HCT116 (cell line): ENCODE data around the gene PBLD. TPM values are rescaled to one million over a fixed set of nuclear protein-coding genes. Genes with fewer than 3 reads are reported as not detected.

Source experiments
- ATAC-seq: fragments of 200-7000 bp; cut with Tn5 transposase; 2 replicates; pipeline ENCODE4 v1.9.1; 2020; ENCODE audit warnings: mild to moderate bottlenecking, moderate library complexity
- BruUV-seq: library from RNA; stranded (reverse); fragments of 400-500 nt; replicated peaks from 2 replicates; lab custom pipeline; 2021; lab: Mats Ljungman, UMichigan
- CTCF ChIA-PET: fragments of 300-600 bp; sonication (Branson Sonifier 250); formaldehyde crosslinking; loops from one replicate; lab custom pipeline; 2021; ENCODE audit warnings: antibody characterized with exemption; lab: Charles Lee
- POLR2A ChIA-PET: fragments of 300-600, 350-600 bp; sonication (Branson Sonifier 250); formaldehyde crosslinking; loops from one replicate; lab custom pipeline; 2021; ENCODE audit warnings: antibody characterized with exemption; lab: Charles Lee
- RAD21 ChIA-PET, 2 experiments: fragments of 300-600 bp; sonication (Branson Sonifier 250); formaldehyde crosslinking; loops; one replicate each; lab custom pipeline; 2023; ENCODE audit warnings: low total read pairs in 2 of 2; ENCODE audit not compliant: uncharacterized antibody in 2 of 2, unreplicated experiment in 2 of 2, low non-redundant PET in 1 of 2; lab: Charles Lee
- DNase-seq: peaks from one replicate; pipeline ENCODE4 v3.0.0-alpha.2; 2010; ENCODE audit warnings: low read depth, low spot score
- H2AFZ ChIP-seq: fragments of 200-600 bp; shearing (Covaris generic), sonication (generic); 2 replicates; pipeline ENCODE4 v1.6.1; 2017; ENCODE audit warnings: low read depth, mixed run types, mixed read lengths, antibody characterized with exemption, low read length; ENCODE audit not compliant: poor library complexity, severe bottlenecking
- H3K27ac ChIP-seq: 2 replicates; pipeline ENCODE4 v1.5.1; 2012; ENCODE audit warnings: low read depth, low read length
- H3K27me3 ChIP-seq: fragments of 200-600 bp; sonication (generic); 2 replicates; pipeline ENCODE4 v1.6.1; 2016; ENCODE audit warnings: mixed run types, low read length, mixed read lengths; ENCODE audit not compliant: insufficient read depth
- H3K36me3 ChIP-seq, 2 experiments: fragments of 200-500 bp in 1 of 2; fragments of 200-600 bp in 1 of 2; sonication (Bioruptor generic) in 1 of 2; sonication (generic) in 1 of 2; 2 replicates each; pipeline versions ENCODE4 v1.5.1 to v1.6.1; 2014 to 2016; ENCODE audit warnings: low read length in 2 of 2, inconsistent platforms in 1 of 2, mixed read lengths in 1 of 2, mixed run types in 1 of 2; ENCODE audit not compliant: insufficient read depth in 2 of 2, control insufficient read depth in 1 of 2
- H3K4me1 ChIP-seq, 2 experiments: fragments of 200-600 bp in 1 of 2; sonication (generic) in 1 of 2; 2 replicates each; pipeline versions ENCODE4 v1.5.1 to v1.6.1; 2012 to 2017; ENCODE audit warnings: low read length in 2 of 2, inconsistent platforms in 1 of 2, mild to moderate bottlenecking in 1 of 2, mixed read lengths in 1 of 2, mixed run types in 1 of 2, moderate library complexity in 1 of 2; ENCODE audit not compliant: insufficient read depth in 2 of 2, control insufficient read depth in 1 of 2
- H3K4me2 ChIP-seq: fragments of 200-600 bp; sonication (generic); 2 replicates; pipeline ENCODE4 v1.6.1; 2017; ENCODE audit warnings: mixed run types, low read length, mixed read lengths
- H3K4me3 ChIP-seq, 2 experiments: fragments of 200-600 bp in 1 of 2; sonication (generic) in 1 of 2; replicated peaks in 1 of 2; 2 replicates each; pipeline ENCODE4 v1.5.1; 2011 to 2016; ENCODE audit warnings: low read length in 2 of 2, control low read depth in 1 of 2, low read depth in 1 of 2, mild to moderate bottlenecking in 1 of 2, mixed read lengths in 1 of 2, mixed run types in 1 of 2
- H3K79me2 ChIP-seq: fragments of 200-600 bp; sonication (generic); 2 replicates; pipeline ENCODE4 v1.6.1; 2017; ENCODE audit warnings: mild to moderate bottlenecking, mixed run types, low read length, moderate library complexity, mixed read lengths; ENCODE audit not compliant: insufficient read depth
- H3K9ac ChIP-seq: fragments of 200-600 bp; sonication (generic); 2 replicates; pipeline ENCODE4 v1.6.1; 2016; ENCODE audit warnings: low read length, mixed read lengths
- H3K9me2 ChIP-seq: fragments of 200-600 bp; sonication (generic), shearing (Covaris generic); 2 replicates; pipeline ENCODE4 v1.6.1; 2017; ENCODE audit warnings: mixed run types, mild to moderate bottlenecking, moderate library complexity; ENCODE audit not compliant: insufficient read depth
- H3K9me3 ChIP-seq, 2 experiments: fragments of 200-500 bp in 1 of 2; fragments of 200-600 bp in 1 of 2; sonication (Bioruptor generic) in 1 of 2; sonication (generic) in 1 of 2; 2 replicates each; pipeline ENCODE4 v1.6.1; 2014 to 2017; ENCODE audit warnings: low read length in 2 of 2, mixed read lengths in 2 of 2, inconsistent platforms in 1 of 2, low read depth in 1 of 2, mild to moderate bottlenecking in 1 of 2, mixed run types in 1 of 2, moderate library complexity in 1 of 2; ENCODE audit not compliant: control insufficient read depth in 1 of 2, insufficient read depth in 1 of 2
- H4K20me1 ChIP-seq: fragments of 200-600 bp; sonication (generic), shearing (Covaris generic); 2 replicates; pipeline ENCODE4 v1.6.1; 2017; ENCODE audit warnings: mixed run types, mild to moderate bottlenecking, moderate library complexity; ENCODE audit not compliant: insufficient read depth
- CBX3 ChIP-seq: IDR thresholded peaks from 2 replicates; pipeline ENCODE4 v1.6.1; 2012; ENCODE audit warnings: low read depth
- ELF1 ChIP-seq: IDR thresholded peaks from 2 replicates; pipeline ENCODE4 v1.6.1; 2012; ENCODE audit warnings: low read depth, borderline replicate concordance
- EZH2phosphoT487 ChIP-seq: fragments of 200-600 bp; IDR thresholded peaks from 2 replicates; pipeline ENCODE4 v1.6.1; 2018; ENCODE audit warnings: antibody characterized with exemption, borderline replicate concordance
- FOSL1 ChIP-seq: IDR thresholded peaks from 2 replicates; pipeline ENCODE4 v1.6.1; 2012; ENCODE audit warnings: low read depth
- POLR2AphosphoS5 ChIP-seq: IDR thresholded peaks from 2 replicates; pipeline ENCODE4 v1.6.1; 2011; ENCODE audit warnings: mild to moderate bottlenecking, low read depth, low read length, moderate library complexity
- RAD21 ChIP-seq: IDR thresholded peaks from 2 replicates; pipeline ENCODE4 v1.6.1; 2012; ENCODE audit warnings: low read depth, mild to moderate bottlenecking
- SP1 ChIP-seq: IDR thresholded peaks from 2 replicates; pipeline ENCODE4 v1.6.1; 2012; ENCODE audit warnings: low read depth
- intact Hi-C: fragments of 100-400 bp; cut with micrococcal nuclease; formaldehyde crosslinking; loops from 2 replicates; pipeline ENCODE4 v1.10.0; 2022
- total RNA-seq: library from RNA; stranded (reverse); gene quantifications from one replicate; pipeline ENCODE4 v1.2.1, GENCODE V29; 2021; ENCODE audit not compliant: unreplicated experiment
- TF ChIP-seq, protein P1 (sequence below), 3 experiments: fragments of 200-600 bp in 1 of 3; sonication (generic) in 1 of 3; IDR thresholded peaks in 2 of 3; conservative IDR thresholded peaks in 1 of 3; 2 replicates each; pipeline ENCODE4 v1.5.1; 2012 to 2017; ENCODE audit warnings: low read depth in 2 of 3, low read length in 2 of 3, antibody characterized with exemption in 1 of 3, borderline replicate concordance in 1 of 3, control low read depth in 1 of 3, mild to moderate bottlenecking in 1 of 3, mixed read lengths in 1 of 3, mixed run types in 1 of 3, moderate library complexity in 1 of 3; ENCODE audit not compliant: insufficient read depth in 1 of 3

Gene PBLD
- total RNA-seq, 1 experiment from 2014 or later: 2.2 TPM

- Histone ChIP-seq H3K4me2 (no peak overlapping the region), H3K79me2 (no peaks in the 10 kb centered on the region), H3K27ac (no peak overlapping the region), H3K27me3 (no peaks in the 10 kb centered on the region), H3K9me2 (no peaks in the 10 kb centered on the region), H3K4me3 (no peak overlapping the region), H3K9me3 (no peaks in the 10 kb centered on the region), H4K20me1 (no peaks in the 10 kb centered on the region), H3K36me3 (no peaks in the 10 kb centered on the region), H3K9ac (no peak overlapping the region), H2AFZ (peak overlapping the region; percentile 83), H3K4me1 (no peaks in the 10 kb centered on the region)
- BruUV-seq: no TSS peak
- TF ChIP-seq CBX3 (no peak), POLR2AphosphoS5 (no peak), EZH2phosphoT487 (no peak), FOSL1 (no peak), SP1 (no peak), ELF1 (no peak), RAD21 (peak; percentile 81)
- TF ChIP-seq, protein P1, sequence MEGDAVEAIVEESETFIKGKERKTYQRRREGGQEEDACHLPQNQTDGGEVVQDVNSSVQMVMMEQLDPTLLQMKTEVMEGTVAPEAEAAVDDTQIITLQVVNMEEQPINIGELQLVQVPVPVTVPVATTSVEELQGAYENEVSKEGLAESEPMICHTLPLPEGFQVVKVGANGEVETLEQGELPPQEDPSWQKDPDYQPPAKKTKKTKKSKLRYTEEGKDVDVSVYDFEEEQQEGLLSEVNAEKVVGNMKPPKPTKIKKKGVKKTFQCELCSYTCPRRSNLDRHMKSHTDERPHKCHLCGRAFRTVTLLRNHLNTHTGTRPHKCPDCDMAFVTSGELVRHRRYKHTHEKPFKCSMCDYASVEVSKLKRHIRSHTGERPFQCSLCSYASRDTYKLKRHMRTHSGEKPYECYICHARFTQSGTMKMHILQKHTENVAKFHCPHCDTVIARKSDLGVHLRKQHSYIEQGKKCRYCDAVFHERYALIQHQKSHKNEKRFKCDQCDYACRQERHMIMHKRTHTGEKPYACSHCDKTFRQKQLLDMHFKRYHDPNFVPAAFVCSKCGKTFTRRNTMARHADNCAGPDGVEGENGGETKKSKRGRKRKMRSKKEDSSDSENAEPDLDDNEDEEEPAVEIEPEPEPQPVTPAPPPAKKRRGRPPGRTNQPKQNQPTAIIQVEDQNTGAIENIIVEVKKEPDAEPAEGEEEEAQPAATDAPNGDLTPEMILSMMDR (IDR thresholded peaks at IDR 0.05 in 2 of 3, conservative IDR thresholded peaks at IDR 0.05 in 1 of 3; ENCODE audit: borderline replicate concordance in 1 of 3, insufficient read depth in 1 of 3, low read depth in 2 of 3, low read length in 2 of 3): peak; percentile 46 to 75 (median 61)
- peak; percentile 90 for ATAC-seq
- intact Hi-C loops: loop anchor here (1.0 to 5.0 kb wide), 4 partner anchors 90 to 514 kb away; no protein-coding TSS in a partner anchor
- peak; percentile 49 for DNase-seq
- ChIA-PET RAD21 (interaction anchor here (1.3 to 1.6 kb wide), 5 partner anchors 74 to 513 kb away, joined by 3 to 12 read pairs (median 6); no protein-coding TSS in a partner anchor), CTCF (interaction anchor here (0.7 to 4.9 kb wide), 10 partner anchors 71 to 514 kb away, joined by 3 to 69 read pairs (median 5); no protein-coding TSS in a partner anchor), POLR2A (interaction anchor here (1.0 kb wide), 1 partner anchor 514 kb away, joined by 3 read pairs; no protein-coding TSS in a partner anchor)
These were observed 30.8 kb downstream of the PBLD start for GRCh38 chr10:68301790-68302502.
